Measurements from ENCODE around the gene RS1. TPM values are rescaled to one million over a fixed set of nuclear protein-coding genes. Genes with fewer than 3 reads are reported as not detected.

The RS1 gene
- total RNA-seq, 1 experiment from 2014 or later, result not detected

GRCh38 chrX:18619288-18619687 is 52.6 kb downstream of the RS1 start:
- Histone ChIP-seq H3K27ac (ENCODE audit: low read length) (no peak overlapping the region), H3K4me3 (ENCODE audit: low read length) (no peak overlapping the region), H3K9ac (ENCODE audit: low read length) (no peak overlapping the region), H3K79me2 (ENCODE audit: low read length) (no peaks in the 10 kb centered on the region), H3K9me2 (replicated peaks; ENCODE audit: low read length) (no peaks in the 10 kb centered on the region), H3K4me1 (ENCODE audit: insufficient read depth, low read length) (peaks cover 24% of the 10 kb centered on the region), H4K20me1 (ENCODE audit: low read length) (no peaks in the 10 kb centered on the region), H3K4me2 (ENCODE audit: low read length) (no peak overlapping the region), H2AFZ (ENCODE audit: low read length) (no peak overlapping the region), H3K27me3 (ENCODE audit: low read length) (no peaks in the 10 kb centered on the region), H3F3A (ENCODE audit: low read length, unreplicated experiment) (no peaks in the 10 kb centered on the region), H3K9me3 (ENCODE audit: low read length) (no peaks in the 10 kb centered on the region), H3K36me3 (ENCODE audit: low read depth, low read length) (no peaks in the 10 kb centered on the region)
- DNase-seq, result no peak
- ChIA-PET POLR2A (ENCODE audit: unreplicated experiment) (no interaction called here), CTCF (no interaction called here)
- no peak for ATAC-seq
- intact Hi-C loops (cut with micrococcal nuclease), result no loop called here
- TF ChIP-seq EZH2phosphoT487 (IDR thresholded peaks at IDR 0.05; ENCODE audit: borderline replicate concordance, low read length) (no peak), EZH2 (IDR thresholded peaks at IDR 0.05; ENCODE audit: low read length, unreplicated experiment) (no peak)
- TF ChIP-seq, protein P1, sequence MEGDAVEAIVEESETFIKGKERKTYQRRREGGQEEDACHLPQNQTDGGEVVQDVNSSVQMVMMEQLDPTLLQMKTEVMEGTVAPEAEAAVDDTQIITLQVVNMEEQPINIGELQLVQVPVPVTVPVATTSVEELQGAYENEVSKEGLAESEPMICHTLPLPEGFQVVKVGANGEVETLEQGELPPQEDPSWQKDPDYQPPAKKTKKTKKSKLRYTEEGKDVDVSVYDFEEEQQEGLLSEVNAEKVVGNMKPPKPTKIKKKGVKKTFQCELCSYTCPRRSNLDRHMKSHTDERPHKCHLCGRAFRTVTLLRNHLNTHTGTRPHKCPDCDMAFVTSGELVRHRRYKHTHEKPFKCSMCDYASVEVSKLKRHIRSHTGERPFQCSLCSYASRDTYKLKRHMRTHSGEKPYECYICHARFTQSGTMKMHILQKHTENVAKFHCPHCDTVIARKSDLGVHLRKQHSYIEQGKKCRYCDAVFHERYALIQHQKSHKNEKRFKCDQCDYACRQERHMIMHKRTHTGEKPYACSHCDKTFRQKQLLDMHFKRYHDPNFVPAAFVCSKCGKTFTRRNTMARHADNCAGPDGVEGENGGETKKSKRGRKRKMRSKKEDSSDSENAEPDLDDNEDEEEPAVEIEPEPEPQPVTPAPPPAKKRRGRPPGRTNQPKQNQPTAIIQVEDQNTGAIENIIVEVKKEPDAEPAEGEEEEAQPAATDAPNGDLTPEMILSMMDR (conservative IDR thresholded peaks at IDR 0.05; ENCODE audit: low read depth, low read length), result no peak
- BruUV-seq (replicated peaks), result no TSS peak

DNA sequence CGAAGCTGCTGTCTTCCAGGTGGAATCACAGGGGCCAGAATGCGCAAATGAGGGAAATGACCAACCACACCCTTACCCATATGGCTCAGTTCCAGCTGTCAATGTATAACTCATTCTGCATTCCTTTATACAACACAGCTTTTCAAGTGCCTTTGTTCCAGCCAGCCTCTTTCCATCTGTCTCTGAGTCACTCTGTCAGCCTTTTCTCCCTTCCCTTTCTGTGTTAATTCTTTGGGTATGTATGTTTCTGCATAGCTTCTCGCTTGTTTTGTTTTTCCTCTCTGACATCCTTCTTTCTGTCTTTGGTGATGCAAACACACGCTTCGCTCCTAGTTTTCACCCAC is 54.5 kb downstream of the RS1 start:
- ChIA-PET CTCF (no interaction called here), POLR2A (ENCODE audit: unreplicated experiment) (interaction anchor here (0.6 kb wide), 1 partner anchor 39 kb away, joined by 3 read pairs; no protein-coding TSS in a partner anchor)
- intact Hi-C loops (cut with micrococcal nuclease), result no loop called here
- Histone ChIP-seq H3K27ac (ENCODE audit: low read length) (peak overlapping the region; percentile 64), H3K9me2 (replicated peaks; ENCODE audit: low read length) (no peaks in the 10 kb centered on the region), H3K9me3 (ENCODE audit: low read length) (no peaks in the 10 kb centered on the region), H3F3A (ENCODE audit: low read length, unreplicated experiment) (no peaks in the 10 kb centered on the region), H3K4me3 (ENCODE audit: low read length) (peak overlapping the region; percentile 37; the same call in 1 of the 2 replicates), H3K4me1 (ENCODE audit: insufficient read depth, low read length) (peaks cover 24% of the 10 kb centered on the region), H3K9ac (ENCODE audit: low read length) (no peak overlapping the region), H3K27me3 (ENCODE audit: low read length) (no peaks in the 10 kb centered on the region), H3K4me2 (ENCODE audit: low read length) (peak overlapping the region; percentile 78), H3K79me2 (ENCODE audit: low read length) (no peaks in the 10 kb centered on the region), H4K20me1 (ENCODE audit: low read length) (no peaks in the 10 kb centered on the region), H2AFZ (ENCODE audit: low read length) (no peak overlapping the region; the same call in 1 of the 2 replicates), H3K36me3 (ENCODE audit: low read depth, low read length) (no peaks in the 10 kb centered on the region)
- ATAC-seq (peak; percentile 99), DNase-seq (peak; percentile 89)
- BruUV-seq (replicated peaks), result no TSS peak
- TF ChIP-seq EZH2 (IDR thresholded peaks at IDR 0.05; ENCODE audit: low read length, unreplicated experiment), result no peak
- no peak for TF ChIP-seq EZH2phosphoT487 (IDR thresholded peaks at IDR 0.05; ENCODE audit: borderline replicate concordance, low read length)
- TF ChIP-seq, protein P1 (conservative IDR thresholded peaks at IDR 0.05; ENCODE audit: low read depth, low read length), result no peak

- peaks cover 24% of the 10 kb centered on the region for H3K4me1 ChIP-seq (ENCODE audit: insufficient read depth, low read length)
- ATAC-seq (peak; percentile 21; the same call in 1 of the 2 replicates), DNase-seq (no peak)
- no peaks in the 10 kb centered on the region for H3K36me3 ChIP-seq (ENCODE audit: low read depth, low read length)
- intact Hi-C loops (cut with micrococcal nuclease), result no loop called here
- no peak overlapping the region for H2AFZ ChIP-seq (ENCODE audit: low read length)
- peak overlapping the region; percentile 78 for H3K4me2 ChIP-seq (ENCODE audit: low read length)
- no TSS peak for BruUV-seq (replicated peaks)
- H3K27ac ChIP-seq (ENCODE audit: low read length), result peak overlapping the region; percentile 21
- no peaks in the 10 kb centered on the region for H3F3A ChIP-seq (ENCODE audit: low read length, unreplicated experiment)
- no peaks in the 10 kb centered on the region for H3K79me2 ChIP-seq (ENCODE audit: low read length)
- no peaks in the 10 kb centered on the region for H3K9me3 ChIP-seq (ENCODE audit: low read length)
- CTCF ChIA-PET, result no interaction called here
- POLR2A ChIA-PET (ENCODE audit: unreplicated experiment), result no interaction called here
- H3K9me2 ChIP-seq (replicated peaks; ENCODE audit: low read length), result no peaks in the 10 kb centered on the region
- H4K20me1 ChIP-seq (ENCODE audit: low read length), result no peaks in the 10 kb centered on the region
- H3K9ac ChIP-seq (ENCODE audit: low read length), result no peak overlapping the region
- H3K4me3 ChIP-seq (ENCODE audit: low read length), result peak overlapping the region; percentile 37; the same call in 1 of the 2 replicates
- no peaks in the 10 kb centered on the region for H3K27me3 ChIP-seq (ENCODE audit: low read length)
- TF ChIP-seq EZH2 (IDR thresholded peaks at IDR 0.05; ENCODE audit: low read length, unreplicated experiment), result no peak
- TF ChIP-seq, protein P1 (conservative IDR thresholded peaks at IDR 0.05; ENCODE audit: low read depth, low read length), result no peak
- TF ChIP-seq EZH2phosphoT487 (IDR thresholded peaks at IDR 0.05; ENCODE audit: borderline replicate concordance, low read length), result no peak
Measured at GRCh38 chrX:18616688-18617406, 55.1 kb downstream of the RS1 start.

Data from PC-3 (cell line).